Hepatocyte (in vitro differentiated cells): Measurements from ENCODE around the gene EML6. TPM values are rescaled to one million over a fixed set of nuclear protein-coding genes. Genes with fewer than 3 reads are reported as not detected.

Source experiments
- DNase-seq: peaks from one replicate; pipeline ENCODE4 v3.0.0-alpha.2; 2016; ENCODE audit warnings: low spot score
- H2AFZ ChIP-seq: fragments of 200-600 bp; sonication (generic); 2 replicates; pipeline ENCODE4 v1.6.0; 2016; ENCODE audit warnings: antibody characterized with exemption, mild to moderate bottlenecking
- H3K27ac ChIP-seq: fragments of 200-600 bp; sonication (generic); 2 replicates; pipeline ENCODE4 v1.5.1; 2016; ENCODE audit warnings: mild to moderate bottlenecking
- H3K27me3 ChIP-seq: fragments of 200-600 bp; sonication (generic); 2 replicates; pipeline ENCODE4 v1.6.1; 2016
- H3K36me3 ChIP-seq: fragments of 200-600 bp; sonication (generic); replicated peaks from 2 replicates; pipeline ENCODE4 v1.5.1; 2016; ENCODE audit warnings: low read depth; ENCODE audit not compliant: insufficient read depth
- H3K4me1 ChIP-seq: fragments of 200-600 bp; sonication (generic); 2 replicates; pipeline ENCODE4 v1.5.1; 2016; ENCODE audit warnings: mild to moderate bottlenecking, moderate library complexity; ENCODE audit not compliant: insufficient read depth
- H3K4me2 ChIP-seq: fragments of 200-600 bp; sonication (generic); 2 replicates; pipeline ENCODE4 v1.6.0; 2016
- H3K4me3 ChIP-seq: fragments of 200-600 bp; sonication (generic); 2 replicates; pipeline ENCODE4 v1.5.1; 2016; ENCODE audit warnings: mild to moderate bottlenecking
- H3K79me2 ChIP-seq: fragments of 200-600 bp; sonication (generic); 2 replicates; pipeline ENCODE4 v1.6.0; 2017; ENCODE audit warnings: mild to moderate bottlenecking
- H3K9me2 ChIP-seq: fragments of 200-600 bp; sonication (generic); replicated peaks from 2 replicates; pipeline ENCODE4 v1.6.0; 2017; ENCODE audit warnings: mild to moderate bottlenecking; ENCODE audit not compliant: insufficient read depth
- H3K9me3 ChIP-seq: fragments of 200-600 bp; sonication (generic); 2 replicates; pipeline ENCODE4 v1.5.1; 2016; ENCODE audit warnings: low read depth, mild to moderate bottlenecking
- H4K20me1 ChIP-seq: fragments of 200-600 bp; sonication (generic); 2 replicates; pipeline ENCODE4 v1.6.0; 2016; ENCODE audit warnings: mild to moderate bottlenecking; ENCODE audit not compliant: insufficient read depth, poor library complexity, severe bottlenecking
- EZH2 ChIP-seq: fragments of 200-600 bp; sonication (generic); IDR thresholded peaks from 2 replicates; pipeline ENCODE4 v1.6.1; 2016; ENCODE audit warnings: antibody characterized with exemption, mild to moderate bottlenecking, borderline replicate concordance
- EZH2phosphoT487 ChIP-seq: fragments of 200-600 bp; sonication (generic); IDR thresholded peaks from one replicate; pipeline ENCODE4 v1.6.1; 2018; ENCODE audit warnings: antibody characterized with exemption, mild to moderate bottlenecking, low read depth, moderate library complexity; ENCODE audit not compliant: unreplicated experiment, severe bottlenecking
- WGBS: methylation state at CpG from one replicate; pipeline ENCODE4 v1.1.6; 2016; ENCODE audit warnings: low lambda C conversion rate; ENCODE audit errors: missing lambda C conversion rate; 5-methylcytosine and 5-hydroxymethylcytosine counted together
- polyA plus RNA-seq: library from polyadenylated mRNA; unstranded; fragments of >200 nt; fragmentation: Nextera tagmentation; extraction: Ambion mirVana; gene quantifications from 2 replicates; pipeline ENCODE4 v1.2.1, GENCODE V29; 2016
- total RNA-seq: library from RNA; depleted of rRNA; stranded (reverse); fragments of >200 nt; gene quantifications from 2 replicates; pipeline ENCODE4 v1.2.3, GENCODE V29; 2014
- TF ChIP-seq, protein P1 (sequence below): fragments of 200-600 bp; sonication (generic); IDR thresholded peaks from 2 replicates; pipeline ENCODE4 v1.5.1; 2016; ENCODE audit warnings: antibody characterized with exemption, mild to moderate bottlenecking; ENCODE audit not compliant: poor library complexity

Gene EML6
- total and polyA plus RNA-seq, 2 experiments from 2014 or later: 1.9 to 4.0 TPM

DNA sequence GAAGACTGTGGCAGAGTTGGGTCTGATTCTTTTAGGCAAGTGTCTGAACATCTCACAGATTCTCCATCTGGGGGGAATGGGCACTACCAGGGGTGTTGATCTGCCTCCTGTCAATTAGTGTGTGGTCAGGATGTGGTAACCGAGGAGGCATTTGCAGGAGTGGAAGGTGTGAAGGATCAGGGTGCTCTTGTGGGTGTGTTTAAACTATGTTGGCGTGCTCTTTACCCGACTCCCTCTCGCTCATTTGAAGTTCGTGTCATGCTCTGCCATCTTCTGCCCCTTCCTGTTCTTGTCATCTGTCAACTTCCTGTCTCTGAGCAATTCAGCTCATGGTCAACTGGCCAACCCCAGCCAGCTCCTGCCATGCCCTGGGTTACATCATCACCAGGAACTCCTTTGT, 218.9 kb downstream of the EML6 start:
- Histone ChIP-seq H3K27me3 (no peaks in the 10 kb centered on the region), H3K4me2 (no peak overlapping the region), H3K4me1 (no peaks in the 10 kb centered on the region), H3K9me2 (no peaks in the 10 kb centered on the region), H3K9me3 (no peaks in the 10 kb centered on the region), H3K27ac (no peak overlapping the region), H3K4me3 (no peak overlapping the region), H3K79me2 (no peaks in the 10 kb centered on the region), H2AFZ (no peak overlapping the region), H4K20me1 (no peaks in the 10 kb centered on the region), H3K36me3 (no peaks in the 10 kb centered on the region)
- TF ChIP-seq EZH2 (no peak), EZH2phosphoT487 (no peak)
- TF ChIP-seq, protein P1, sequence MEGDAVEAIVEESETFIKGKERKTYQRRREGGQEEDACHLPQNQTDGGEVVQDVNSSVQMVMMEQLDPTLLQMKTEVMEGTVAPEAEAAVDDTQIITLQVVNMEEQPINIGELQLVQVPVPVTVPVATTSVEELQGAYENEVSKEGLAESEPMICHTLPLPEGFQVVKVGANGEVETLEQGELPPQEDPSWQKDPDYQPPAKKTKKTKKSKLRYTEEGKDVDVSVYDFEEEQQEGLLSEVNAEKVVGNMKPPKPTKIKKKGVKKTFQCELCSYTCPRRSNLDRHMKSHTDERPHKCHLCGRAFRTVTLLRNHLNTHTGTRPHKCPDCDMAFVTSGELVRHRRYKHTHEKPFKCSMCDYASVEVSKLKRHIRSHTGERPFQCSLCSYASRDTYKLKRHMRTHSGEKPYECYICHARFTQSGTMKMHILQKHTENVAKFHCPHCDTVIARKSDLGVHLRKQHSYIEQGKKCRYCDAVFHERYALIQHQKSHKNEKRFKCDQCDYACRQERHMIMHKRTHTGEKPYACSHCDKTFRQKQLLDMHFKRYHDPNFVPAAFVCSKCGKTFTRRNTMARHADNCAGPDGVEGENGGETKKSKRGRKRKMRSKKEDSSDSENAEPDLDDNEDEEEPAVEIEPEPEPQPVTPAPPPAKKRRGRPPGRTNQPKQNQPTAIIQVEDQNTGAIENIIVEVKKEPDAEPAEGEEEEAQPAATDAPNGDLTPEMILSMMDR: no peak
- 86% methylated on average over 5 of the region's 5 CpGs for WGBS
- no peak for DNase-seq

DNA sequence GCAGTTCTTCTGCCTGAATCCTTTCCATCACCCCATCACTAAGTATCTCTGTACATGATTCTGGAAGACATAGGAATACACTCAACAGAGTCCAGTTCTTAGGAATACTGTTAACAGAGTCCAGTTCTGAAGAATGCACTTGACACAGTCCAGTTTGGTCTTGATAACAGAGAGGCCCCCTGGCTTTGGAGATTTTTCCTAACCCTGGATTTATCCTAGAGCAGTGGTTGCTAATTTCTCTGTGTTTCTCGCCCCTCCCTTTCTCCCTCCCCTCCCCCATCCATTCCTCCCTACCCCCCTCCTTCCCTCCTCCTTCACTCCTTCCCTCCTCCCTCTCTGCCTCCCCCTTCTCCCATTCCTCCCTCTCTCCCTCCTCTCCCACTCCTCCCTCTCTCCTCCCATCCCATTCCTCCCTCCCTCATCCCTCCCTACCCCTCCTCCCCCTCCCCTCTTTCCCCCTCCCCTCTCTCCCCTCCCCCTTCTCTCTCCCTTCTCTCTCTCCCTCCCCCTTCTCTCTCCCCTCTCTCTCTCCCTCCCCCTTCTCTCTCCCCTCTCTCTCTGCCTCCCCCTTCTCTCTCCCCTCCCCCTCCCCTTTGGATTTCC, 221.4 kb downstream of the EML6 start:
- Histone ChIP-seq H3K79me2 (no peaks in the 10 kb centered on the region), H3K27ac (no peak overlapping the region), H3K36me3 (no peaks in the 10 kb centered on the region), H3K4me3 (no peak overlapping the region), H3K9me3 (no peaks in the 10 kb centered on the region), H3K27me3 (no peaks in the 10 kb centered on the region), H3K4me2 (no peak overlapping the region), H3K9me2 (no peaks in the 10 kb centered on the region), H2AFZ (no peak overlapping the region), H4K20me1 (no peaks in the 10 kb centered on the region), H3K4me1 (no peaks in the 10 kb centered on the region)
- no CpG with 5 or more reads among the region's 1 CpG for WGBS
- DNase-seq: no peak
- TF ChIP-seq, protein P1: no peak
- no peak for TF ChIP-seq EZH2phosphoT487

DNA sequence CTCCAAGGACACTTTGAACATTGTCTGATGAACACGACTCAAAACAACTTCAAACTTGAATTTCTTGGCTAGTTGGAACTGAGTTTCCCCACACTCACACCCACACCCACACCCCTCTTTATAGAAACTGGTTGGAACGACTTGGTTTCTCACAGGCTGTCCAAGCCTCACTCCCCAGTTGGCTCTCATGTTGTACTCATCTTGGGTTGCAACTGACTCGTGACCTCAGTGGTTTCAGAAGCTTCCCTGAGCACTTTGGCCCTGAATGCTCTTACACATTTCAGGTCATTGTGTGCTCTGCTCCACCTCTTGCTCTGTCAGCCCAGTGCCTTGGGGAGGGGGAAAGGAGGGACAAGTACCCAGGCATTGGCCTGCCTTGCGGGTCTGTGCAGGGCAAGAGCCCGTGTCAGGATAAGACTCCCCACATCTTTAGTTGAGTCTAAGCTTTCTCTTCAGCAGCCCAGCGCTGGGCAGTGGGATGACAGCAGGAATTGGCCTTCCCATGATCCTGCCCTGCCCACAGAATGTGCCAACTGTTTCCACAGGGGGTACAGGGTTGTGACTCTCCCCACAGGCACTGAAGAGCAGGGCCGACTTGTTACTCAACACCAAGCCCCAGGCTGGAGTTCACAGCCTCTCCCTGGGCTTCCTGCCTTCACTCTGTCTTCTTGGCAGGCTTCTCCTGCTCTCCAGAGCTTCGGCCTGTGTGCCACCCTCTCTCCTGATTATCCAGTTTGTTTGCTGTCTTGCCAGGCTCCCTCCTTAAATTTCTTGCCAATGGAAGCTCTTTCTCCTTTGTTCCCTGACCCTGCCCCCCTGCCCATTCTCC, 222.1 kb downstream of the EML6 start:
- Histone ChIP-seq H3K9me3 (no peaks in the 10 kb centered on the region), H3K4me1 (no peaks in the 10 kb centered on the region), H3K27me3 (no peaks in the 10 kb centered on the region), H3K79me2 (no peaks in the 10 kb centered on the region), H2AFZ (no peak overlapping the region), H4K20me1 (no peaks in the 10 kb centered on the region), H3K27ac (no peak overlapping the region), H3K4me3 (no peak overlapping the region), H3K9me2 (no peaks in the 10 kb centered on the region), H3K36me3 (no peaks in the 10 kb centered on the region), H3K4me2 (no peak overlapping the region)
- TF ChIP-seq EZH2phosphoT487 (no peak), EZH2 (no peak)
- TF ChIP-seq, protein P1: no peak
- 78% methylated on average over 7 of the region's 8 CpGs for WGBS
- no peak for DNase-seq
